Astrocyte (in vitro differentiated cells and primary cell): ENCODE measurements around the gene NAV2. TPM values are rescaled to one million over a fixed set of nuclear protein-coding genes. Genes with fewer than 3 reads are reported as not detected.

Experiments
- DNase-seq: peaks from one replicate; pipeline ENCODE4 v3.0.0-alpha.2; 2010; ENCODE audit warnings: low read depth
- FAIRE-seq: peaks from 2 replicates; lab custom pipeline; 2011; peaks lifted over from hg19 to GRCh38; lab: Jason Lieb, UNC
- H2AFZ ChIP-seq: 2 replicates; pipeline ENCODE4 v1.6.0; 2012; ENCODE audit warnings: low read depth, low read length, inconsistent platforms
- H3K27ac ChIP-seq: 2 replicates; pipeline ENCODE4 v1.5.1; 2011; ENCODE audit warnings: low read depth, low read length, inconsistent platforms
- H3K27me3 ChIP-seq: 2 replicates; pipeline ENCODE4 v1.6.0; 2011; ENCODE audit warnings: low read length, inconsistent platforms; ENCODE audit not compliant: insufficient read depth
- H3K36me3 ChIP-seq: 2 replicates; pipeline ENCODE4 v1.5.1; 2011; ENCODE audit warnings: low read length, inconsistent platforms; ENCODE audit not compliant: insufficient read depth
- H3K4me1 ChIP-seq: 2 replicates; pipeline ENCODE4 v1.5.1; 2011; ENCODE audit warnings: low read length, inconsistent platforms; ENCODE audit not compliant: insufficient read depth
- H3K4me2 ChIP-seq: 2 replicates; pipeline ENCODE4 v1.6.0; 2012; ENCODE audit warnings: low read length, inconsistent platforms
- H3K4me3 ChIP-seq: 2 replicates; pipeline ENCODE4 v1.5.1; 2011; ENCODE audit warnings: low read depth, mild to moderate bottlenecking, low read length, inconsistent platforms; ENCODE audit not compliant: insufficient read depth
- H3K79me2 ChIP-seq: 2 replicates; pipeline ENCODE4 v1.6.0; 2012; ENCODE audit warnings: mild to moderate bottlenecking, low read length, inconsistent platforms; ENCODE audit not compliant: insufficient read depth
- H3K9ac ChIP-seq: 2 replicates; pipeline ENCODE4 v1.6.0; 2012; ENCODE audit warnings: mild to moderate bottlenecking, low read length, inconsistent platforms
- H3K9me3 ChIP-seq: 2 replicates; pipeline ENCODE4 v1.5.1; 2012; ENCODE audit warnings: low read depth, mild to moderate bottlenecking, low read length, inconsistent platforms; ENCODE audit not compliant: insufficient read depth
- H4K20me1 ChIP-seq: 2 replicates; pipeline ENCODE4 v1.6.0; 2012; ENCODE audit warnings: low read length, inconsistent platforms; ENCODE audit not compliant: insufficient read depth
- H3K27ac Mint-ChIP-seq: one replicate; pipeline ENCODE4 v1.8.0; 2021; ENCODE audit warnings: mild to moderate bottlenecking, mixed read lengths; ENCODE audit not compliant: unreplicated experiment
- H3K27me3 Mint-ChIP-seq: one replicate; pipeline ENCODE4 v1.8.0; 2021; ENCODE audit warnings: low read depth, mixed read lengths; ENCODE audit not compliant: unreplicated experiment
- H3K36me3 Mint-ChIP-seq: one replicate; pipeline ENCODE4 v1.8.0; 2021; ENCODE audit warnings: low read depth, mixed read lengths; ENCODE audit not compliant: unreplicated experiment
- H3K4me1 Mint-ChIP-seq: one replicate; pipeline ENCODE4 v1.8.0; 2021; ENCODE audit warnings: low read depth, mixed read lengths; ENCODE audit not compliant: unreplicated experiment
- H3K4me3 Mint-ChIP-seq: one replicate; pipeline ENCODE4 v1.8.0; 2021; ENCODE audit warnings: mild to moderate bottlenecking, moderate library complexity, mixed read lengths; ENCODE audit not compliant: unreplicated experiment
- H3K9me3 Mint-ChIP-seq: one replicate; pipeline ENCODE4 v1.8.0; 2021; ENCODE audit warnings: mild to moderate bottlenecking, mixed read lengths; ENCODE audit not compliant: unreplicated experiment
- EZH2 ChIP-seq: IDR thresholded peaks from 2 replicates; pipeline ENCODE4 v1.6.1; 2012; ENCODE audit warnings: mild to moderate bottlenecking, low read length, inconsistent platforms; ENCODE audit not compliant: insufficient read depth
- total RNA-seq: library from RNA; stranded (reverse); gene quantifications from 2 replicates; pipeline ENCODE4 v1.2.1, GENCODE V29; 2021
- TF ChIP-seq, protein P1 (sequence below): IDR thresholded peaks from 2 replicates; pipeline ENCODE4 v1.5.1; 2011; ENCODE audit warnings: low read depth, mild to moderate bottlenecking, inconsistent platforms, low read length, moderate library complexity; ENCODE audit not compliant: insufficient read depth

Gene NAV2
- total RNA-seq, 1 donor from 2014 or later, result 20.6 TPM

- H3K27ac ChIP-seq, result no peak overlapping the region
- no peak overlapping the region for H3K4me3 Mint-ChIP-seq
- FAIRE-seq (no peak), DNase-seq (no peak)
- H3K9ac ChIP-seq, result no peak overlapping the region
- H3K27me3 Mint-ChIP-seq, result no peaks in the 10 kb centered on the region
- no peaks in the 10 kb centered on the region for H3K79me2 ChIP-seq
- H3K9me3 ChIP-seq, result no peaks in the 10 kb centered on the region
- peaks cover 11% of the 10 kb centered on the region for H4K20me1 ChIP-seq
- H2AFZ ChIP-seq, result no peak overlapping the region
- H3K27ac Mint-ChIP-seq, result no peak overlapping the region
- H3K9me3 Mint-ChIP-seq, result no peaks in the 10 kb centered on the region
- no peak overlapping the region for H3K4me3 ChIP-seq
- peaks cover 19% of the 10 kb centered on the region for H3K4me1 Mint-ChIP-seq
- H3K36me3 Mint-ChIP-seq, result peaks cover 24% of the 10 kb centered on the region
- no peaks in the 10 kb centered on the region for H3K27me3 ChIP-seq
- H3K4me1 ChIP-seq, result peaks cover 6% of the 10 kb centered on the region
- H3K36me3 ChIP-seq, result peaks cover 4% of the 10 kb centered on the region
- no peak overlapping the region for H3K4me2 ChIP-seq
- TF ChIP-seq, protein P1, sequence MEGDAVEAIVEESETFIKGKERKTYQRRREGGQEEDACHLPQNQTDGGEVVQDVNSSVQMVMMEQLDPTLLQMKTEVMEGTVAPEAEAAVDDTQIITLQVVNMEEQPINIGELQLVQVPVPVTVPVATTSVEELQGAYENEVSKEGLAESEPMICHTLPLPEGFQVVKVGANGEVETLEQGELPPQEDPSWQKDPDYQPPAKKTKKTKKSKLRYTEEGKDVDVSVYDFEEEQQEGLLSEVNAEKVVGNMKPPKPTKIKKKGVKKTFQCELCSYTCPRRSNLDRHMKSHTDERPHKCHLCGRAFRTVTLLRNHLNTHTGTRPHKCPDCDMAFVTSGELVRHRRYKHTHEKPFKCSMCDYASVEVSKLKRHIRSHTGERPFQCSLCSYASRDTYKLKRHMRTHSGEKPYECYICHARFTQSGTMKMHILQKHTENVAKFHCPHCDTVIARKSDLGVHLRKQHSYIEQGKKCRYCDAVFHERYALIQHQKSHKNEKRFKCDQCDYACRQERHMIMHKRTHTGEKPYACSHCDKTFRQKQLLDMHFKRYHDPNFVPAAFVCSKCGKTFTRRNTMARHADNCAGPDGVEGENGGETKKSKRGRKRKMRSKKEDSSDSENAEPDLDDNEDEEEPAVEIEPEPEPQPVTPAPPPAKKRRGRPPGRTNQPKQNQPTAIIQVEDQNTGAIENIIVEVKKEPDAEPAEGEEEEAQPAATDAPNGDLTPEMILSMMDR, result no peak
- TF ChIP-seq EZH2, result no peak
These were observed 330.2 kb downstream of the NAV2 start for GRCh38 chr11:20042811-20043341.

DNA sequence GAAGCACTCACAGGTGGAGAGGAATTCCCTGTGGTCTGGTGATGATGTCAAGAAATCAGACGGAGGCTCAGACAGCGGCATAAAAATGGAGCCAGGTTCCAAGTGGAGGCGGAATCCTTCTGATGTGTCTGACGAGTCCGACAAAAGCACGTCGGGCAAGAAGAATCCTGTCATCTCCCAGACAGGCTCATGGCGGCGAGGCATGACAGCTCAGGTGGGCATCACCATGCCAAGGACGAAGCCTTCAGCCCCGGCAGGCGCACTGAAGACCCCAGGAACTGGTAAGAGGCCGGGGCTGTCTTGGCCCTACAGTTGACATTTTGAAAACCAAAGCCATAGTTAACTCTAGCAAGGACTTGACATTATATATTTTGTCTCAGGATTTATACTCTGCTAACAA is 331.4 kb downstream of the NAV2 start:
- H3K4me1 ChIP-seq, result peaks cover 6% of the 10 kb centered on the region

More for the DNA sequence above, 331.4 kb downstream of the NAV2 start:
- Histone ChIP-seq H2AFZ (no peak overlapping the region), H3K27ac (no peak overlapping the region), H3K4me2 (no peak overlapping the region), H4K20me1 (peaks cover 11% of the 10 kb centered on the region), H3K9ac (no peak overlapping the region), H3K27me3 (no peaks in the 10 kb centered on the region), H3K9me3 (no peaks in the 10 kb centered on the region), H3K36me3 (peaks cover 4% of the 10 kb centered on the region), H3K79me2 (no peaks in the 10 kb centered on the region), H3K4me3 (no peak overlapping the region)
- Mint-ChIP-seq H3K4me3 (no peak overlapping the region), H3K36me3 (peaks cover 31% of the 10 kb centered on the region), H3K9me3 (no peaks in the 10 kb centered on the region), H3K4me1 (peaks cover 26% of the 10 kb centered on the region), H3K27ac (no peak overlapping the region), H3K27me3 (no peaks in the 10 kb centered on the region)
- FAIRE-seq (no peak), DNase-seq (no peak)
- no peak for TF ChIP-seq EZH2
- TF ChIP-seq, protein P1, result no peak
